GM12801 (cell line): ENCODE measurements around the gene ADAM22.

Experiments
- TF ChIP-seq, protein P1 (sequence below): IDR thresholded peaks from one replicate; pipeline ENCODE4 v1.5.1; 2011; ENCODE audit warnings: control low read depth; ENCODE audit not compliant: insufficient read length; ENCODE audit errors: extremely low read depth

The ADAM22 gene

DNA sequence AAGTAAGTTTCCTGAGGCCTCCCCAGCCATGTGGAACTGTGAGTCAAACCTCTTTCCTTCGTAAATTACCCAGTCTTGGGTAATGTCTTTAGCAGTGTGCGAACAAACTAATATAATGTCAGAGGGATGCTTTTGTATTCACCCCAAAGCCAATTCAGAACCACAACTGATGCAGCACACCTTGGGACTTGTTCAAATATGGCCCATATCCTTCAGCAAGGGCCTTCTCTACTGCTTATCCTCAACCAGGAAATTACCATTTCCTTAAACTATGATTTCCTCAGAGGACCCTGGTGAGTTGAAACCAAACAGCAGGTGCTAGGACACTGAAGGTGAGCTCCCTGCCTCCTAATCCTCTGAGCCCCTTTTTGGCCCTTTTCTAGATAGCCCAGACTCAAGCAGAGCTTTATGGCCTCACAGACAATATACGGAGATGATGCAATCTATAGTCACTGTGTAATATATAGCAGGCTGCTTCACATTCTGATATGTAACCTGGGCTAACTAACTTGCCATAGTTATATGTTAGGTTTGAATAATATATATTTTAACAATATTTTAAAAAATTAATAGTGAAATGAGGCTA, 270.6 kb downstream of the ADAM22 start:
- TF ChIP-seq, protein P1, sequence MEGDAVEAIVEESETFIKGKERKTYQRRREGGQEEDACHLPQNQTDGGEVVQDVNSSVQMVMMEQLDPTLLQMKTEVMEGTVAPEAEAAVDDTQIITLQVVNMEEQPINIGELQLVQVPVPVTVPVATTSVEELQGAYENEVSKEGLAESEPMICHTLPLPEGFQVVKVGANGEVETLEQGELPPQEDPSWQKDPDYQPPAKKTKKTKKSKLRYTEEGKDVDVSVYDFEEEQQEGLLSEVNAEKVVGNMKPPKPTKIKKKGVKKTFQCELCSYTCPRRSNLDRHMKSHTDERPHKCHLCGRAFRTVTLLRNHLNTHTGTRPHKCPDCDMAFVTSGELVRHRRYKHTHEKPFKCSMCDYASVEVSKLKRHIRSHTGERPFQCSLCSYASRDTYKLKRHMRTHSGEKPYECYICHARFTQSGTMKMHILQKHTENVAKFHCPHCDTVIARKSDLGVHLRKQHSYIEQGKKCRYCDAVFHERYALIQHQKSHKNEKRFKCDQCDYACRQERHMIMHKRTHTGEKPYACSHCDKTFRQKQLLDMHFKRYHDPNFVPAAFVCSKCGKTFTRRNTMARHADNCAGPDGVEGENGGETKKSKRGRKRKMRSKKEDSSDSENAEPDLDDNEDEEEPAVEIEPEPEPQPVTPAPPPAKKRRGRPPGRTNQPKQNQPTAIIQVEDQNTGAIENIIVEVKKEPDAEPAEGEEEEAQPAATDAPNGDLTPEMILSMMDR = no peak

DNA sequence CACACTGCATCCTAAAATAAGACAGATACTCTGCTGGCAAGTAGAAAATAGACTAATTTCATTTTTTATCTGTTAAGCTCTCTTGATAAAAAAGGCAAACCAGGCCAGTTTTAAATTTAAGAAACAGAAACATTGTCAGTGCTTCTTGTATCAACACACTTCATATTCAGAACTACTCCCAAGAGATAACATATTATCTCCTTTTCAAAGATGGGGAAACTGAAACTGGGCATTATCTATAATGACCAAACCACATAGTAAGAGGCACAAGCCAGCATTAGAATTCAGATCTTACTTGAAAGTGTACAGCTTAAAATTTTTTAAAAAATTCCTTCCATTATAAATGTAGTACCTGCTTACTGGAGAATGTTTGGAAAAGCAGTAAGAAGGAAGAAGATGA, 271.1 kb downstream of the ADAM22 start:
- TF ChIP-seq, protein P1 = no peak

GRCh38 chr7:88206254-88206653, 272.2 kb downstream of the ADAM22 start:
- TF ChIP-seq, protein P1 = no peak

DNA sequence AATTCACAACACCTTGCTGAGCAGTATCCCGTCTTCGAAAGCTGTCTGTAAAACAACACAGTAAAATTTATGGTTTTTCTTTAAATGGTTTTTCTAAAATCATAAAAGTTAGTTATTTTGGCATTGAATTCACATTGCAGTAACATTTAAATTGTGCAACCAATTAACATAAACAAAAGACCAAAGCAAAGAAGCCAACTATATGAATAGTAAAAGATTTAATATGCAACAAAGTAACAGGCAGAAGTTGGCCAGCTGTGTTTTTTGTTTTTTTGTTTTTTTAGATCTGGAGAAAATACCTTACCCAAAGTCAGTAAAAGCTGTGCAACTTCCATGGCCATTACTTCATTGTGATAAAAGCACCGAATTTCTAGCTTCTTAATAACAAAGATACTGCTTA, 274.5 kb downstream of the ADAM22 start:
- TF ChIP-seq, protein P1 = no peak

DNA sequence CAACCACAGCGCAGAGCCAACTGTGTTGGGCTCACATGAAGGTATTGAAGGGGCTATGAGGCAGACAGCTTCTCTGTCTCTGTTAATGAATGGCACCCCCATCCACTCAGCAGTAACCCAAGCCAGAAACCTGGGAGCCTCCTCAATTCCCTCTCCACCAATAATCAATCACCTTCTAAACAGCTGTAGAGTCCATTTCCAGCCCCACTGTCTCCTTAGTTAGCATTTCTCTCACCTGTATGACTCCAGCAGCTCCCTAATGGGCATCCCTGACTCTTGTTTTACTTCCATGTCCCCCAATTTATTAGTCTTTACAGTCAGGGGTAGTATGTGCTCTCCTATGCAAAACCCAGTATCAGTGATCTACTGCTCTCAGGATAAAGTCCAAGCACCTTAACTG, 278.9 kb downstream of the ADAM22 start:
- TF ChIP-seq, protein P1 = no peak

DNA sequence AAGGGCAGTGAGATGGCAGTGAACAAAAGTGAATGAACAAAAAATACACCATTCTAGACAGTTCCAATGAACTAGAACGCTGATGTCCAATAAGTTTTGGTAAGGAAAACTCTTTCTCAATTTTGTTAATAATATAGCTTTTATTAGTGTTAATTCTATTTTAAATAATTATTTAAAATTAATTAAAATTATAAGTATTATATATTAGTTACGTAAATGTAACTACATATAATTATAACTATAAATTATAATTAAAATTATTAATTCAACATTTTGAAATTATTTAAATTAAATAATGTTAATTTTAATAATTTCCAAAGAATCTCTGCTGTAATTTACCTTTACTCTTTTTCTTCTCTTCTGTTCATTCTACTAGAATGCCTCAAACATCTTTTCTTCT, 280.4 kb downstream of the ADAM22 start:
- TF ChIP-seq, protein P1 = no peak

- TF ChIP-seq, protein P1 = no peak
Measured at GRCh38 chr7:88215295-88215694, 281.2 kb downstream of the ADAM22 start.
